Panc1 (cell line): ENCODE measurements around the gene CALHM6.

Source experiments
- CTCF ChIP-seq: fragments of 450-650 bp; IDR thresholded peaks from 2 replicates; pipeline ENCODE4 v1.5.1; 2017; ENCODE audit warnings: mild to moderate bottlenecking
- POLR2AphosphoS5 ChIP-seq: IDR thresholded peaks from 2 replicates; pipeline ENCODE4 v1.6.1; 2012; ENCODE audit warnings: mild to moderate bottlenecking, low read depth, low read length, moderate library complexity
- REST ChIP-seq, 2 experiments: IDR thresholded peaks; 2 replicates each; pipeline ENCODE4 v1.6.1; 2011 to 2012; ENCODE audit warnings: low read depth in 2 of 2, control low read depth in 1 of 2, low read length in 1 of 2, mild to moderate bottlenecking in 1 of 2, moderate library complexity in 1 of 2; ENCODE audit not compliant: insufficient read depth in 1 of 2
- SIN3A ChIP-seq: IDR thresholded peaks from 2 replicates; pipeline ENCODE4 v1.6.1; 2012; ENCODE audit warnings: low read depth, mild to moderate bottlenecking, low read length, moderate library complexity, borderline replicate concordance; ENCODE audit not compliant: insufficient read depth
- TCF7L2 ChIP-seq: IDR thresholded peaks from 2 replicates; pipeline ENCODE4 v1.6.1; 2011; ENCODE audit warnings: mild to moderate bottlenecking, low read depth, low read length, inconsistent platforms

GRCh38 chr6:116450185-116450710 lies 10.9 kb upstream of the CALHM6 start:
- no peak for TF ChIP-seq CTCF
- no peak for TF ChIP-seq REST (IDR thresholded peaks at IDR 0.05; ENCODE audit: insufficient read depth in 1 of 2, low read depth in 2 of 2, low read length in 1 of 2)
- no peak for TF ChIP-seq POLR2AphosphoS5
- TF ChIP-seq TCF7L2 = no peak
- no peak for TF ChIP-seq SIN3A
